T-helper 1 cell treated with Interleukin-12 subunit alpha and Interleukin-12 subunit beta and Interleukin-4 antibody, amounts not matched to agents 30 μg/mL and 1 μg/mL, for 36 hours (primary cell): ENCODE data around the gene PTPN13.

Experiments used
- H3K27ac Mint-ChIP-seq: one replicate; pipeline ENCODE4 v1.8.0; 2021; ENCODE audit warnings: mild to moderate bottlenecking, mixed read lengths
- H3K27me3 Mint-ChIP-seq: one replicate; pipeline ENCODE4 v1.8.0; 2021; ENCODE audit warnings: low read depth, mixed read lengths
- H3K36me3 Mint-ChIP-seq: one replicate; pipeline ENCODE4 v1.8.0; 2021; ENCODE audit warnings: low read depth, mixed read lengths
- H3K4me1 Mint-ChIP-seq: one replicate; pipeline ENCODE4 v1.8.0; 2021; ENCODE audit warnings: low read depth, mixed read lengths
- H3K4me3 Mint-ChIP-seq: one replicate; pipeline ENCODE4 v1.8.0; 2021; ENCODE audit warnings: mild to moderate bottlenecking, moderate library complexity, mixed read lengths
- H3K9me3 Mint-ChIP-seq: one replicate; pipeline ENCODE4 v1.8.0; 2021; ENCODE audit warnings: mixed read lengths

PTPN13 gene

GRCh38 chr4:86848136-86848535 lies 254.0 kb downstream of the PTPN13 start:
- Mint-ChIP-seq H3K36me3 (no peaks in the 10 kb centered on the region), H3K4me3 (no peak overlapping the region), H3K9me3 (no peaks in the 10 kb centered on the region), H3K4me1 (no peaks in the 10 kb centered on the region), H3K27ac (no peak overlapping the region), H3K27me3 (no peaks in the 10 kb centered on the region)

- no peaks in the 10 kb centered on the region for H3K9me3 Mint-ChIP-seq
- no peaks in the 10 kb centered on the region for H3K36me3 Mint-ChIP-seq
- H3K27me3 Mint-ChIP-seq, result no peaks in the 10 kb centered on the region
- no peaks in the 10 kb centered on the region for H3K4me1 Mint-ChIP-seq
- H3K4me3 Mint-ChIP-seq, result no peak within 1 kb of the TSS
- no peak within 1 kb of the TSS for H3K27ac Mint-ChIP-seq
These were observed 254.9 kb downstream of the PTPN13 start, which contains the start of gene SLC10A6 for GRCh38 chr4:86848732-86849619. Gene SLC10A6, minus strand, starts transcription at chr4:86849384. Its CDS starts 269 bp downstream, at chr4:86849115.

DNA sequence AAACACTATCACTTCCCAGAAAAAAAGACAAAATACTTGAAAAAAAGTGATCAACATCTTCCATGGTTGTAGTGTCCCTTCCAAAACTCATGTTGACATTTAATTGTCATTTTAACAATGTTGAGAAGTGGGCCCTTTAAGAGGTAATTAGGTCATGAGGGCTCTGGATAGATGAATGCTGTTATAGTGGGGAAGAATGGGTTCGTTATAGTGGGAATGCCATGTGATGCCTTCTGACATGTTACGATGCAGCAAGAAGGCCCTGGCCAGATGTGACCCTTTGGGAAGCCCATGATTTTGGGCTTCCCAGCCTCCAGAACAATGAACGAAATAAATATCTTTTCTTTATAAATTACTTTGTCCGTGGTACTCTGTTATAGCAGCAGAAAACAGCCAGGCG lies 259.1 kb downstream of the PTPN13 start:
- H3K36me3 Mint-ChIP-seq, result no peaks in the 10 kb centered on the region
- no peak overlapping the region for H3K4me3 Mint-ChIP-seq
- H3K27ac Mint-ChIP-seq, result no peak overlapping the region
- H3K4me1 Mint-ChIP-seq, result no peaks in the 10 kb centered on the region
- H3K9me3 Mint-ChIP-seq, result no peaks in the 10 kb centered on the region
- H3K27me3 Mint-ChIP-seq, result no peaks in the 10 kb centered on the region

- Mint-ChIP-seq H3K4me1 (no peaks in the 10 kb centered on the region), H3K9me3 (no peaks in the 10 kb centered on the region), H3K36me3 (no peaks in the 10 kb centered on the region), H3K27ac (no peak overlapping the region), H3K4me3 (no peak overlapping the region), H3K27me3 (no peaks in the 10 kb centered on the region)
These were observed 261.5 kb downstream of the PTPN13 start for GRCh38 chr4:86855572-86855971.

DNA sequence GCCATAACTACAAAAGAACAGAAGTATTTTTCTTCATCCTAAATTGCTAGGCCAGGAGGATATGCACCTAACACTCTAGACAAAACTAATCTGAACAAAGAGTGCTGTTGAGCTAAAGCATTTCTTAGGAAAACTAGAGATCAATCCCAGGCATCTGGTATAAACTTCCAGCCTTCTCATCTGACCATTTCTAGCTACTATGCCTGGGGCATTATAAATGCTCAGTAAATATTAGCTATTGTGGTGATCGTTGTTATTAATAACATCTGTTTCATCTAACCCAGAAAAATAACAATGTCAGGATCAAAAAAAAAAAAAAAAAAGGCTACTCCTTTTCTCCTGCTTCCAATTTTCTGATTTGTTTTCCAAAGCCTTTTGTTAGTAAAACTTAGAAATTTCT lies 262.8 kb downstream of the PTPN13 start:
- H3K4me3 Mint-ChIP-seq, result no peak overlapping the region
- no peaks in the 10 kb centered on the region for H3K9me3 Mint-ChIP-seq
- no peaks in the 10 kb centered on the region for H3K36me3 Mint-ChIP-seq
- H3K27me3 Mint-ChIP-seq, result no peaks in the 10 kb centered on the region
- H3K4me1 Mint-ChIP-seq, result no peaks in the 10 kb centered on the region
- no peak overlapping the region for H3K27ac Mint-ChIP-seq

DNA sequence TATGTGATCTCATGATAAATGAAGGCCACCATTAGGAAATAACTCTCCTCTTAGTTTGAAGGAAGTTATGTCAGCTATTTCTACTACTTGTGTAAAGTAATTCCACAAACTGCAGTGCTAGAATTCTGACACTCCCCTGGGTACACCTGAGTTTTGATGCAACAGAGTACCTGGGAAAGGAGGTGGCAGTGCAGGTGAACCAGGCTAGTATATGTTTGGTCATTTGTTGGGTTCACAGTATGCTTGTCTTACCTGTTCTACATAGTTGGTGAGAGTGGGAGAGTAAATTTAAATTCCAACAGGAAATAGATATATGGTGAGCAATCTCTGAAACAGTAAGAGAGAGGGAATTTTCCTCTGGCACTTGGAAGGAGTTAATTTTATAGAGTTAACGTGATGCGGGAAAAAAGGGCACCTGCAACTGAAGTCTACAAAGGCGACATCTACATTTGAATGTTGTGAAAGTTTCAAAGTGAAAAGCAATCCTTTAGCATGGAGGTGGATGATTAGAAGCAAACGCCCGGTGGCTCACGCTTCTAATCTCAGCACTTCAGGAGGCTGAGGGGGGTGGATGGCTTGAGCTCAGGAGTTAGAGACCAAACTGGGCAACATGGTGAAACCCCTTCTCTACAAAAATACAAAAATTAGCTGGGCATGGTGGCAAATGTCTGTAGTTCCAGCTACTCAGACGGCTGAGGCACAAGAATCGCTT lies 263.4 kb downstream of the PTPN13 start:
- H3K36me3 Mint-ChIP-seq, result no peaks in the 10 kb centered on the region
- H3K4me1 Mint-ChIP-seq, result no peaks in the 10 kb centered on the region
- H3K27me3 Mint-ChIP-seq, result no peaks in the 10 kb centered on the region
- H3K4me3 Mint-ChIP-seq, result no peak overlapping the region
- H3K27ac Mint-ChIP-seq, result no peak overlapping the region
- no peaks in the 10 kb centered on the region for H3K9me3 Mint-ChIP-seq
